GM18858 (cell line): ENCODE measurements around the gene HID1.

ENCODE experiments used
- ATAC-seq: cut with Tn5 transposase; IDR thresholded peaks from one replicate; pipeline ENCODE4 v1.9.1; 2021; ENCODE audit not compliant: unreplicated experiment

Gene HID1

DNA sequence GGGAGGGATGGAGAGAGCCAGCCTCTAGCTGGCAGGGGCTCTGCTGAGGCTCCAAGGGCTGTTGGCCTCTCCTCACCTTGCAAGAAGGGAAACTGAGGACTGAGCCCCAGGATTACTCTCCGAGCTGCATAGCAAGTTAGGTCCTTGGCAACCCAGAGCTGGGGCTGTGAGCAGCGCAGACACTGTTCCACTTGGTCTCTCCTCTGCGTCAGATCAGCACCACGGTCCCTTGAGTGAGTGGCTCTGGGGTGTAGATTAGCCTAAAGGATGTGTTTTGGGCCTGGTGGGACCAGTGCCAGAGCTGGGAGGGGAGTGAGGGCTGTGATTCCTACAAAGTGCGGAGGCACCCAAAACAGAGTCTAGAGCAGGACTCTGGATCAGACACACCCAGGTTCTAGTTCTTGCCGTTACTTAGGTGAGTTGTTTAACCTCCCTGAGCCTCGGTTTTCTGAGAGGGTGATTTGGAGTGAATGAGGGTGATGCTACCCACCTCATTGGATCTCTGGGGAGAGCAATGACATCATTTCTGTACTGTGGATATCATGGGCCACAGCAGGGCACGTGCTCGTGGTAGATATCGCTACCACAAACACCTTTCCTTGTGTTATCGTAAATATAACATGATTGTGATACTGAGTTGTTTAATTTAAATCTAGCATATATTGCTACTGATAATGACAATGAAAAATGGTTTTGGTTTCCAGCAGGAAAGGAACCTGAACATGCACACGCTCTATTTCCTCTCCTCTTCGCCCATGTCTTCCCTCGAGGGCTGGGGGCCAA, 71.0 kb downstream of the HID1 start:
- no peak for ATAC-seq
